Measurements from ENCODE around the gene SH2D4B.

Gene SH2D4B

GRCh38 chr10:80504158-80504811, 33.4 kb upstream of the SH2D4B start:
- no peak for DNase-seq (ENCODE audit: low spot score)

DNA sequence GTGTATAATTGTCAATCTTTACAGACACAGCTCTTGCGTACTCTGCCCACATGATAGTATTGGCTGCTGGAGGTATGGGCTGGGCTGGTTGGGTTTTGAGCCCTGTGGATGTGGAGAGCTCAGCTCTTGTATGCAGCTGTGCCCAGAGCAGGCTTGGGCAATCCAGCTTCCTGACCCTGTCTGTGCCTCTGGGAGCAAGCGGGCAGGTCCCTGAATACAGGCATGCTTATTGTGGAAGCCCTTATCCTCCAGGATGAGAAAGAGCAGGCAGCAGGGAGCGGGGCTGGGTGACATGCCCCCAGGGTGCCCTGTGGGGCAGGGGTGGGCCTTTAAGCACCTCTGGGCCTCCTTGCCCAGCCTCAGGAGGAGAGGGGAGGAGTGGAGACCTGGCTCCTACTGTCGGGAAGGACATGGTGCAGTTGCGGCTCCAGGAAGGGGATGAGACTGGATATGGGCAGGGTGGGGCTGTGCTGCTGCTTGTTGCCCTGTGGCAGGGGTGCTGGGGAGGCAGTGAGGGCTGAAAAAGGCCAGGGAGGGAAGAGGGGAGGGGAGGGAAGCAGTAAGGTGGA, 32.7 kb upstream of the SH2D4B start:
- DNase-seq (ENCODE audit: low spot score): no peak

DNA sequence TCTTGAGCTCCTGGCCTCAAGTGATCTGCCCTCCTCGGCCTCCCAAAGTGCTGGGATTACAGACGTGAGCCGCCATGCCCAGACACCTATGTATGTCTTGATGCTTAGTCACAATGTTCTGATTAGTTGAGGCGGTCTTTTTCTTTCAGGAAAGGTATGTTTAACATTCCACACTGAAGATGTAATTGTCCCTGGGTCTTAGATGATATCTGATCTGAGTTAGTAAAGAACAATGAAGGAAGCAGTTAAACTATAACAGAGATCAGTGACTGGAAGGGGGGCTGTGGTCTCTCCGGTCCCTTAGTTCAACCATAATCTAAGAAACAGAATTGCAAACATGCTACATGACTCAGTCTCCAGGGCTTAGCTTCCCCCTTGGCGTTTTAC, 31.5 kb upstream of the SH2D4B start:
- no peak for DNase-seq (ENCODE audit: low spot score)

DNA sequence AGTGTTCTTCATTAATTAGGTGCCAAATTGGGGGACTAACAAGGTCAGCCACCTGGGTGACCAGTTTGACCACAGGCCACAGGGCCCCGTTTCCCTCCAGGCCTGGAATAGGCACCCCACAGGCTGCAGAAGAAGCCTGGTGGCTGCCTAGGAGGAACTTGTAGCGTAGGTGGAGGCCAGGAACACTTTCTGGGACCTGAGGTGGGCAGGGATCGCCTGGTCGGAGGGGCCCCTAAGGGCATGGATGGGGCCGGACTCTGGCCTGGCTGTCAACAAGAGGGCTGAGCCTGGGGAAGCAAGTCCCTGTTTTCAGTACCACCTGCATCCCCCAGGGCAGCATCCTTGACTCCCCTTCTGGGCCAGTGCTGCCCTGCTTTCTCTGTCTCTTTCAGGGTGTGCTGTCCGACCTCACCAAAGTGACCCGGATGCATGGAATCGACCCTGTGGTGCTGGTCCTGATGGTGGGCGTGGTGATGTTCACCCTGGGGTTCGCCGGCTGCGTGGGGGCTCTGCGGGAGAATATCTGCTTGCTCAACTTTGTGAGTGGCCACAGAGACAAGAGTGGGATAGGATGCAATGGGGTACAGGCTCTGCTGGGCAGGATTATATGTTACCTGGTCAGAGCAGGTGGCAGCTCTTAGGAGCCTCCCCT, 30.7 kb upstream of the SH2D4B start:
- no peak for DNase-seq (ENCODE audit: low spot score)

- DNase-seq (ENCODE audit: low spot score): no peak
These were observed 28.6 kb upstream of the SH2D4B start for GRCh38 chr10:80509108-80509402.

- no peak for DNase-seq (ENCODE audit: low spot score)
These were observed 28.1 kb upstream of the SH2D4B start for GRCh38 chr10:80509403-80510161.

DNA sequence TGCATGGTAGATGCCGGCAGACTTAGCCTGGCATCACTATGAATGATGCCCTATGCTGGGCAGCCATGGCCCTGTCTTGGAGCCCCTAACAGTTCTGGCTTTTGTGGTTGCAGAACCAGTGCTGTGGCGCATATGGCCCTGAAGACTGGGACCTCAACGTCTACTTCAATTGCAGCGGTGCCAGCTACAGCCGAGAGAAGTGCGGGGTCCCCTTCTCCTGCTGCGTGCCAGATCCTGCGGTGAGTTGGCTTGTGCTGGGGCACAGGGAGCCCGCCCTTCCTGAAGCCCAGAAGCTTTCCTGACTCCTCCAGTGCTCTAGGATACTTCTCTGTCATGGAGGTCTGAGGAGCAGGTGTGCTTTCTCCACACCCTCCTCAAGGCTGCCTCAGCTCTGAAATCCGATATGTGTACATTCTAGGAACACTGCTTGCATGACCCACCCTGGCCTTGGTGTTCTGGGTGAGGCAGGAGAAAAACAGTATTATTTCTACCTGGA, 25.6 kb upstream of the SH2D4B start:
- no peak for DNase-seq (ENCODE audit: low spot score)

- no peak for DNase-seq (ENCODE audit: low spot score)
These were observed 24.6 kb upstream of the SH2D4B start for GRCh38 chr10:80513106-80513505.

DNA sequence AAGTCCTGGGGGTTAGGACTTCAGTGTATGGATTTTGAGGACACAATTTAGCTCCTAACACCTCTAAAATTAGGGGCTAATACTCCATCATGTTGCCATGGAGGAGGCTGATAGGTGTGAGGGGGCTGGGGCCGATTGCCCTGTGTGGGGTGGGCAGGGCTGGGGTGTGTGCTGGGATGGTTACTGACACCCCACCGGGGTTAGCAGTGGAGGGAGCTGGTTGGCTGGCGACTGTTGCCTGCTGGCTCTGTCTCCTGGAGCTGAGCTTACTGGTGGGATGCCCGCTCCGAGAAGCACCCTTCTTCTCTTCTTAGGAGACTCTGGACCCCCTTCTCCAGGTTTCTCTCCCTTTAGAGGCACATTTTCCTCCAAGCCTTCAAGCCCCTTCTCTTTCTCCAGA, 22.2 kb upstream of the SH2D4B start:
- no peak for DNase-seq (ENCODE audit: low spot score)

- DNase-seq (ENCODE audit: low spot score): no peak
These were observed 21.8 kb upstream of the SH2D4B start for GRCh38 chr10:80515941-80516340.

DNA sequence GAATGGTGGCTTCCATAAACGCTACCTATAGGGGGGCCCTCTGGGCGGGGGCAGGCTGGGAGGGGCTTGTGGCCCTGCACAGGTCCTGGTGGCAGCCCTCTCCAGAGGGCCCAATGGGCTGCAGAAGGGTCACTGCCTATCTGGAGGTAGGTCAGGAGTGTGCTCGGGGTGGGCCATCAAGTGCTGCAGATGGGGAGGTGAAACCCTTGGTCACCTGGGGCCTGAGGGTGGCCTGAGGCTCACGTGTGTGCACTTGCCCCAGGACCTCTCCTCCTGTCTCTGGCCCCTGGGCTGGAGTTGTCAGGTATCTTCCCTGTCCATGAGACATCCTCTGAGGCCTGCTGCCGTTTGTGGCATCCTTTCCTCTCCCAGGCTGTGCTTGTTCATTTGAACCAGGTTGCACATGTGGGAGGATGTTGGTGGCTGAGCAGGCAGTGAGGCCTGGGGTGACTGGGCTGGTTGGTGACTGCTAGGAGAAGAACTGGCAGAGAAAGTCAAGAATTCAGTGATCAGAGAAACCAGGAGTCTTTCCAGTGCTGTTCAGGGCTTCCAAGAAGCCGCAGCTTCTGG, 21.1 kb upstream of the SH2D4B start:
- no peak for DNase-seq (ENCODE audit: low spot score)

DNA sequence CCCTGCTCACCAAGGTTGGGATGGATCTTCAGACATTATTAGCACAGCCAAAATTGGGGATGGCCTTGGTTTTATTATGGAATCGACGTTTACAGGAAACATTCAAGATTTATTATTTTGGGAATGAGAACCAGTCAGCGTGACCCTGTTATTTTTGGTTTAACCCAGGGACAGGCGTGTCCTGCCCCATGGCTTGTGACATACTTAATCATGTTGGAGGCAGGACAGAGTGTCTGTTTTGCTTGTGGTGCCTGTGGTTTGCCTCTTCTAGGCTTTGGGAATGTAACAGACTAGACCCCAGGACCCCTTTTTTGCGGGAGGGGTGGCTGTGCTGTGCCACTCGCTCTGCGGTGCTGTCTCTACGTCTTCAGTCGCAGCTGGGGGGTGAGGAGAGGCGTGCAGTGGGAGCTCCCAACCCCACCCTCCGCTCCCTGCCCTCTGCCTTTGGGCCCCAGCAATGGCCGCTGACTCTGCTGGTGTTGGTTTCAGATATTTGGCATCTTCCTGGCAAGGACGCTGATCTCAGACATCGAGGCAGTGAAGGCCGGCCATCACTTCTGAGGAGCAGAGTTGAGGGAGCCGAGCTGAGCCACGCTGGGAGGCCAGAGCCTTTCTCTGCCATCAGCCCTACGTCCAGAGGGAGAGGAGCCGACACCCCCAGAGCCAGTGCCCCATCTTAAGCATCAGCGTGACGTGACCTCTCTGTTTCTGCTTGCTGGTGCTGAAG, 20.1 kb upstream of the SH2D4B start:
- no peak for DNase-seq (ENCODE audit: low spot score)

DNA sequence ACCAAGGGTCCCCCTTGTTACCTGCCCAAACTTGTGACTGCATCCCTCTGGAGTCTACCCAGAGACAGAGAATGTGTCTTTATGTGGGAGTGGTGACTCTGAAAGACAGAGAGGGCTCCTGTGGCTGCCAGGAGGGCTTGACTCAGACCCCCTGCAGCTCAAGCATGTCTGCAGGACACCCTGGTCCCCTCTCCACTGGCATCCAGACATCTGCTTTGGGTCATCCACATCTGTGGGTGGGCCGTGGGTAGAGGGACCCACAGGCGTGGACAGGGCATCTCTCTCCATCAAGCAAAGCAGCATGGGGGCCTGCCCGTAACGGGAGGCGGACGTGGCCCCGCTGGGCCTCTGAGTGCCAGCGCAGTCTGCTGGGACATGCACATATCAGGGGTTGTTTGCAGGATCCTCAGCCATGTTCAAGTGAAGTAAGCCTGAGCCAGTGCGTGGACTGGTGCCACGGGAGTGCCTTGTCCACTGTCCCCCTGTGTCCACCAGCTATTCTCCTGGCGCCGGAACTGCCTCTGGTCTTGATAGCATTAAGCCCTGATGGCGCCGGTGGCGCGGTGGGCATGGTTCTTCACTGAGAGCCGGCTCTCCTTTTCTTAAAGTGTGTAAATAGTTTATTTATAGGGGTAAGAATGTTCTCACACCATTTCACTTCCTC, 19.4 kb upstream of the SH2D4B start:
- no peak for DNase-seq (ENCODE audit: low spot score)

GRCh38 chr10:80518807-80519360, 18.8 kb upstream of the SH2D4B start:
- no peak for DNase-seq (ENCODE audit: low spot score)

GRCh38 chr10:80519936-80520650, 17.6 kb upstream of the SH2D4B start:
- no peak for DNase-seq (ENCODE audit: low spot score)

- no peak for DNase-seq (ENCODE audit: low spot score)
These were observed 16.8 kb upstream of the SH2D4B start for GRCh38 chr10:80520661-80521470.

- DNase-seq (ENCODE audit: low spot score): no peak
These were observed 14.8 kb upstream of the SH2D4B start for GRCh38 chr10:80522756-80523363.

DNA sequence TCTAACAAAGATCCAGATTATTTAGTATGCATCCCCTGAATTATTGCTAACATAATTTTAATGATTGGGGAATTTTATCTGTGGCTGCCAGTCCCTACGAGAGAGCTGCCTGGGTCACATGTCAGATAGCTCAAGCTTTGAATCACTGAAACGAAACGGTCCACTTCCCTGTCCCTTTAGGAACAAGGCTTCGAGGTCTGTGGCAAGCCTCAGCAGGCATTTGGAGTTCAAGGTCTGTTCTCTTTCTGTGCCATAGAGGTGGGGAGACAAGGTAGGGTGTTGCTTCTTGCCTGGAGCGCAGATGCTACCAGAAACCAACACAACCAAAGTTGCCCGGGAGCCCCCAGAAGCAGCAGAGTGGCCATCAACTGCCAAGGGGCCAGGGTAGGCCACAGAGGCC, 13.9 kb upstream of the SH2D4B start:
- no peak for DNase-seq (ENCODE audit: low spot score)

All from HuH-7.5 (cell line).